BE2C (cell line): ENCODE data around the gene CMTM2.
"Not testable (repeated sequence)": the region's sequence is repeated elsewhere in the genome, so short reads cannot be mapped to it uniquely, and the experiment has no call there.

Experiments
- DNase-seq: peaks from one replicate; pipeline ENCODE4 v3.0.0-alpha.2; 2020
- H3K27me3 ChIP-seq: fragments of 250-450 bp; sonication (Bioruptor Pico); 2 replicates; pipeline ENCODE4 v1.5.1; 2020; ENCODE audit warnings: mild to moderate bottlenecking
- H3K36me3 ChIP-seq: fragments of 250-450 bp; sonication (Bioruptor Pico); 2 replicates; pipeline ENCODE4 v1.5.1; 2020; ENCODE audit warnings: mild to moderate bottlenecking
- H3K4me1 ChIP-seq: fragments of 250-450 bp; sonication (Bioruptor Pico); 2 replicates; pipeline ENCODE4 v1.5.1; 2020
- H3K4me3 ChIP-seq: 2 replicates; pipeline ENCODE4 v1.5.1; 2011; ENCODE audit warnings: low read depth, low read length
- H3K9me3 ChIP-seq: fragments of 250-450 bp; sonication (Bioruptor Pico); 2 replicates; pipeline ENCODE4 v1.5.1; 2020
- CTCF ChIP-seq: IDR thresholded peaks from 2 replicates; pipeline ENCODE4 v1.5.1; 2012; ENCODE audit warnings: mild to moderate bottlenecking, low read depth, low read length

CMTM2 gene

DNA sequence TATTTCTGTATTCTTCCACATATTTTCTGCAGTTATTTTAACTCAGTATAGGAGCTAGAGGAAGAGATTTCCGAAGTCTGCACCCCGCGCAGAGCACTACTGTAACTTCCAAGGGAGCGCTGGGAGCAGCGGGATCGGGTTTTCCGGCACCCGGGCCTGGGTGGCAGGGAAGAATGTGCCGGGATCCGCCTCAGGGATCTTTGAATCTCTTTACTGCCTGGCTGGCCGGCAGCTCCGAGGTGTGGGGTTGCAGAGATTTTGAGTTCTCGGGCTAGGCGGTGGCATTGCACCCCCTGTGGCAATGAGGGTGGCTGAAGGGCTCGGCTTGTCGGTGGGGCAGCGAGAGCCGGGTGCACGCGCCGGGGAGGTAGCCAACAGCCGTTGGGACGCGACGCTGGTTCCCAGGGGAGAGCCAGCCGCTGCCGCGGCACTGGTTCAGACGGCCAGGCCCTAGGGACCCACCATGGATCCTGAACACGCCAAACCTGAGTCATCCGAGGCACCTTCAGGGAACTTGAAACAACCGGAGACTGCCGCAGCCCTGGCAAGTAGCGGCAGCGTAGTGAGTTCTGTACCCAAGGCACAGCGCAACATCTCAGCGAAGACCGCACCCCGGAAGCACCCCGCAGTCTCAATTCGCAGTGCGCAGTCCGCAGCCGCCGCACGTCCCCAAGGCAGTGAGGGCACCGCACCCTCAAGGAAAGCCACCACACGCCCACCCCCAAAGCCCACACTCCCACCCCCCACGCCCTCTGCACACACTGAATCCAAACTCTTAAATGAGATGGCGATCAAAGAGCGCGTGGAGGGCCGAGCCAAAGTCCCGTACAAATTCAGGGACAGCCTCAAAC is 13.0 kb upstream of the CMTM2 start, which contains the start of gene CMTM1:
TSS of gene CMTM1 (plus strand) at position 389 of the 851 bp plus-strand sequence. CDS start at position 464, 75 bp downstream.
- Histone ChIP-seq H3K4me3 (no peak within 1 kb of the TSS), H3K9me3 (no peaks in the 10 kb centered on the region), H3K4me1 (no peaks in the 10 kb centered on the region), H3K36me3 (peaks cover 7% of the 10 kb centered on the region; the same call in 1 of the 2 replicates), H3K27me3 (no peaks in the 10 kb centered on the region)
- no peak for TF ChIP-seq CTCF
- no peak for DNase-seq

- DNase-seq, H3K27me3 ChIP-seq: not testable (repeated sequence)
Observed at GRCh38 chr16:66567270-66567669, 12.0 kb upstream of the CMTM2 start.

DNA sequence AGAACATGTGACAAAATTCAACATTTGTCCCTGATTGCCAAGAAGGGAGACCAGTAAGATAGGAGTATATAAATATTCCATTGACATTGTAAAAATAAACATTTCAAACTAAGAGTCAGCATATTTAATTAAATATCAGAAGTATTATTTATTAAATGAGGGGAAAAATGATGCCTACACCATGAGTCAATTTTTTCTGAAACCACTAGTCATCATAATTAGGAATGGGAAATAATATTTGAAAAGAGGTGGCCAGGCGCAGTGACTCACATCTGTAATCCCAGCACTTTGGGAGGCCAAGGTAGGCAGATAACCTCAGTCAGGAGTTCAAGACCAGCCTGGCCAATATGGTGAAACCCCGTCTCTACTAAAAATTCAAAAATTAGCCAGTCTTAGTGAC is 10.9 kb upstream of the CMTM2 start:
- H3K27me3 ChIP-seq: no peaks in the 10 kb centered on the region
- no peak for TF ChIP-seq CTCF
- peaks cover 7% of the 10 kb centered on the region; the same call in 1 of the 2 replicates for H3K36me3 ChIP-seq
- no peak overlapping the region for H3K4me3 ChIP-seq
- H3K4me1 ChIP-seq: no peaks in the 10 kb centered on the region
- no peak for DNase-seq
- H3K9me3 ChIP-seq: no peaks in the 10 kb centered on the region

More at GRCh38 chr16:66567270-66567669, 12.0 kb upstream of the CMTM2 start:
- H3K4me1 ChIP-seq, H3K36me3 ChIP-seq, H3K4me3 ChIP-seq, H3K9me3 ChIP-seq: not testable (repeated sequence)

DNA sequence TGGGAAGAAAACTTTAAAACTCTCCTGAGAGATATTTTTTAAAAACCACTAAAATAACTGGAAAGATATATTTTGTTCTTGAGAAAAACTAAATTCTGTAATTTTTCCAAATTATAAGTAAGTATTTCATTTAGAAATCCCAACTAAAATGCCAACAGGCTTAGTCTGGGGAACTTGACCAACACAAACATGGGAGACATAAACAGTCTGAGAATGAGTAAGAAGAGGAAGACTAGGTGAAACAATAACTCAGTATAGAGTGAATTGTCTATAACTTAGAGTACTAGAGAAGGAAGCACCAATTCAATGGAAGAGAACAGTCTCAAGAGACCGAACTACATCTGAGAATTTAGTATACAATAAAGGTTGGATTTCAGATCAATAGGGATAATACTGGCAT is 10.1 kb upstream of the CMTM2 start:
- no peak for DNase-seq
- no peak overlapping the region for H3K4me3 ChIP-seq
- no peak for TF ChIP-seq CTCF
- no peaks in the 10 kb centered on the region for H3K27me3 ChIP-seq
- H3K36me3 ChIP-seq: peaks cover 7% of the 10 kb centered on the region; the same call in 1 of the 2 replicates
- no peaks in the 10 kb centered on the region for H3K9me3 ChIP-seq
- no peaks in the 10 kb centered on the region for H3K4me1 ChIP-seq

GRCh38 chr16:66569827-66570405 is 9.3 kb upstream of the CMTM2 start:
- TF ChIP-seq CTCF: no peak
- DNase-seq: no peak
- Histone ChIP-seq H3K9me3 (no peaks in the 10 kb centered on the region), H3K4me1 (no peaks in the 10 kb centered on the region), H3K27me3 (no peaks in the 10 kb centered on the region), H3K4me3 (no peak overlapping the region), H3K36me3 (peaks cover 7% of the 10 kb centered on the region; the same call in 1 of the 2 replicates)

GRCh38 chr16:66572356-66572755 is 6.9 kb upstream of the CMTM2 start:
- H3K4me1 ChIP-seq: no peaks in the 10 kb centered on the region
- no peak for TF ChIP-seq CTCF
- no peaks in the 10 kb centered on the region for H3K9me3 ChIP-seq
- DNase-seq: no peak
- peaks cover 5% of the 10 kb centered on the region; the same call in 1 of the 2 replicates for H3K36me3 ChIP-seq
- H3K4me3 ChIP-seq: no peak overlapping the region
- no peaks in the 10 kb centered on the region; the same call in 1 of the 2 replicates for H3K27me3 ChIP-seq
